Tibial artery (tissue), 4 donors: ENCODE measurements around the gene KIAA1671.

Experiments used
- DNase-seq, 2 donors: peaks; one replicate each; pipeline ENCODE4 v3.0.0-alpha.2; 2019
- H3K27ac ChIP-seq, 2 donors: fragments of 200-600 bp; sonication (generic) in 1 of 2; 1 replicate in 1 of 2; 2 replicates in 1 of 2; pipeline ENCODE4 v1.5.1; 2018 to 2019; ENCODE audit warnings: mild to moderate bottlenecking in 1 of 2
- H3K27me3 ChIP-seq, 2 donors: fragments of 200-600 bp; sonication (generic) in 1 of 2; one replicate each; pipeline versions ENCODE4 v1.5.1 to v1.6.0; 2016 to 2019
- H3K36me3 ChIP-seq, 3 donors: fragments of 200-600 bp; sonication (generic) in 2 of 3; one replicate each; pipeline ENCODE4 v1.5.1; 2016 to 2019; ENCODE audit warnings: mild to moderate bottlenecking in 2 of 3
- H3K4me1 ChIP-seq, 4 donors: fragments of 200-600 bp; sonication (generic) in 2 of 4; 1 replicate in 3 of 4; 2 replicates in 1 of 4; pipeline ENCODE4 v1.5.1; 2016 to 2019
- H3K4me3 ChIP-seq, 2 donors: fragments of 200-600 bp; sonication (generic) in 1 of 2; 1 replicate in 1 of 2; 2 replicates in 1 of 2; pipeline ENCODE4 v1.5.1; 2018 to 2019; ENCODE audit warnings: mild to moderate bottlenecking in 2 of 2
- H3K9me3 ChIP-seq, 3 donors: fragments of 200-600 bp; sonication (generic) in 1 of 3; one replicate each; pipeline ENCODE4 v1.5.1; 2016 to 2019
- intact Hi-C: fragments of 100-400 bp; cut with DNase I; formaldehyde crosslinking; loops from one replicate; pipeline ENCODE4 v1.15.0; 2023; ENCODE audit warnings: low total_unique reads
- TF ChIP-seq, protein P1 (sequence below), 2 experiments: fragments of 200-600 bp in 1 of 2; fragments of 450-650 bp in 1 of 2; IDR thresholded peaks; one replicate each; pipeline ENCODE4 v1.5.1; 2017 to 2019; ENCODE audit warnings: antibody characterized with exemption in 2 of 2, mild to moderate bottlenecking in 1 of 2, moderate library complexity in 1 of 2

KIAA1671 gene

GRCh38 chr22:25070956-25071355 lies 118.4 kb downstream of the KIAA1671 start:
- Histone ChIP-seq H3K4me3 (peak overlapping the region; percentile 57 to 58), H3K9me3 (no peaks in the 10 kb centered on the region), H3K27ac (peak overlapping the region; percentile 87 to 93), H3K27me3 (no peaks in the 10 kb centered on the region), H3K36me3 (no peaks in the 10 kb centered on the region), H3K4me1 (peaks cover 7 to 80% (median 43%) of the 10 kb centered on the region in 4 donors)
- intact Hi-C loops = no loop called here
- TF ChIP-seq, protein P1, sequence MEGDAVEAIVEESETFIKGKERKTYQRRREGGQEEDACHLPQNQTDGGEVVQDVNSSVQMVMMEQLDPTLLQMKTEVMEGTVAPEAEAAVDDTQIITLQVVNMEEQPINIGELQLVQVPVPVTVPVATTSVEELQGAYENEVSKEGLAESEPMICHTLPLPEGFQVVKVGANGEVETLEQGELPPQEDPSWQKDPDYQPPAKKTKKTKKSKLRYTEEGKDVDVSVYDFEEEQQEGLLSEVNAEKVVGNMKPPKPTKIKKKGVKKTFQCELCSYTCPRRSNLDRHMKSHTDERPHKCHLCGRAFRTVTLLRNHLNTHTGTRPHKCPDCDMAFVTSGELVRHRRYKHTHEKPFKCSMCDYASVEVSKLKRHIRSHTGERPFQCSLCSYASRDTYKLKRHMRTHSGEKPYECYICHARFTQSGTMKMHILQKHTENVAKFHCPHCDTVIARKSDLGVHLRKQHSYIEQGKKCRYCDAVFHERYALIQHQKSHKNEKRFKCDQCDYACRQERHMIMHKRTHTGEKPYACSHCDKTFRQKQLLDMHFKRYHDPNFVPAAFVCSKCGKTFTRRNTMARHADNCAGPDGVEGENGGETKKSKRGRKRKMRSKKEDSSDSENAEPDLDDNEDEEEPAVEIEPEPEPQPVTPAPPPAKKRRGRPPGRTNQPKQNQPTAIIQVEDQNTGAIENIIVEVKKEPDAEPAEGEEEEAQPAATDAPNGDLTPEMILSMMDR (IDR thresholded peaks at IDR 0.05) = no peak
- no peak for DNase-seq

- Histone ChIP-seq H3K4me1 (peaks cover 7 to 85% (median 50%) of the 10 kb centered on the region in 4 donors), H3K4me3 (peak overlapping the region; percentile 57 to 58), H3K9me3 (no peaks in the 10 kb centered on the region), H3K27me3 (no peaks in the 10 kb centered on the region), H3K27ac (peak overlapping the region; percentile 87 to 93), H3K36me3 (no peaks in the 10 kb centered on the region)
- intact Hi-C loops = no loop called here
- no peak for DNase-seq
- TF ChIP-seq, protein P1 (IDR thresholded peaks at IDR 0.05) = no peak
Measured at GRCh38 chr22:25071720-25072119, 119.2 kb downstream of the KIAA1671 start.

- DNase-seq = no peak
- Histone ChIP-seq H3K36me3 (no peaks in the 10 kb centered on the region), H3K4me1 (peaks cover 7 to 85% (median 51%) of the 10 kb centered on the region in 4 donors), H3K27ac (peak overlapping the region; percentile 87 to 93), H3K27me3 (no peaks in the 10 kb centered on the region), H3K4me3 (peak overlapping the region; percentile 57 to 58), H3K9me3 (no peaks in the 10 kb centered on the region)
- TF ChIP-seq, protein P1 (IDR thresholded peaks at IDR 0.05) = no peak
- intact Hi-C loops = no loop called here
Measured at GRCh38 chr22:25072406-25072805, 119.9 kb downstream of the KIAA1671 start.

- Histone ChIP-seq H3K27me3 (no peaks in the 10 kb centered on the region), H3K9me3 (no peaks in the 10 kb centered on the region), H3K4me1 (peaks cover 0 to 98% (median 72%) of the 10 kb centered on the region in 4 donors), H3K36me3 (no peaks in the 10 kb centered on the region), H3K4me3 (no peak overlapping the region), H3K27ac (peak overlapping the region; percentile 74 to 93)
- DNase-seq = no peak
- intact Hi-C loops = no loop called here
- TF ChIP-seq, protein P1 (IDR thresholded peaks at IDR 0.05) = no peak
Measured at GRCh38 chr22:25076336-25076735, 123.8 kb downstream of the KIAA1671 start.

GRCh38 chr22:25077056-25077455 lies 124.5 kb downstream of the KIAA1671 start:
- H3K27ac ChIP-seq = peak overlapping the region; percentile 74 to 93
- no peak for DNase-seq
- intact Hi-C loops = no loop called here

More at GRCh38 chr22:25077056-25077455, 124.5 kb downstream of the KIAA1671 start:
- Histone ChIP-seq H3K36me3 (no peaks in the 10 kb centered on the region), H3K9me3 (no peaks in the 10 kb centered on the region), H3K4me1 (peaks cover 0 to 100% (median 77%) of the 10 kb centered on the region in 4 donors), H3K27me3 (no peaks in the 10 kb centered on the region), H3K4me3 (no peak overlapping the region)
- TF ChIP-seq, protein P1 (IDR thresholded peaks at IDR 0.05) = no peak
